ENCODE measurements around the gene ADH4.
A peak's percentile ranks its signal among the peaks of the same experiment; 100 is the strongest.
"Not testable (repeated sequence)": the region's sequence is repeated elsewhere in the genome, so short reads cannot be mapped to it uniquely, and the experiment has no call there.

Gene ADH4

GRCh38 chr4:99144070-99144469 is at the start of gene ADH4:
TSS of gene ADH4 (minus strand) at chr4:99144297. CDS start at chr4:99144222, 75 bp downstream.
- no peak for DNase-seq (ENCODE audit: low spot score)

GRCh38 chr4:99190336-99190735 is 46.2 kb upstream of the ADH4 start:
- no peak for DNase-seq (ENCODE audit: low spot score)

DNA sequence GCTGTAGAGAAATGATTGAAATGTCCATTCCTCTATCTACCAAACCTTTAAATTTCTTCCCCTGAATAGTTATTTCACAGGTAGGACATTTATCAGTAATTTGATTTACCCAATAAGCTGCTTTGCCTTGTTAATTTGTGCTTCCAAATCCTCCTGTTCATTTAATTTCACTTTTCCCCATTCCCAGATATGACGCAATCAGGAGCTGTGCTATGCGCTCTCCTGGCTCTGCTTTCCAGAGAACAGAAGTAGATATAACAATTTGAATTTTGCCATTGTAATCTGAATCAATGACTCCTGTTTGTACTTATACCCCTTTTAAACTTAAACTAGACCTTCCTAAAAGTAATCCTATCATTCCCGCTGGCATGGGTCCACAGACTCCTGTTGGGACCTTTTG is 45.8 kb upstream of the ADH4 start:
- not testable (repeated sequence) for DNase-seq (ENCODE audit: low spot score)

DNA sequence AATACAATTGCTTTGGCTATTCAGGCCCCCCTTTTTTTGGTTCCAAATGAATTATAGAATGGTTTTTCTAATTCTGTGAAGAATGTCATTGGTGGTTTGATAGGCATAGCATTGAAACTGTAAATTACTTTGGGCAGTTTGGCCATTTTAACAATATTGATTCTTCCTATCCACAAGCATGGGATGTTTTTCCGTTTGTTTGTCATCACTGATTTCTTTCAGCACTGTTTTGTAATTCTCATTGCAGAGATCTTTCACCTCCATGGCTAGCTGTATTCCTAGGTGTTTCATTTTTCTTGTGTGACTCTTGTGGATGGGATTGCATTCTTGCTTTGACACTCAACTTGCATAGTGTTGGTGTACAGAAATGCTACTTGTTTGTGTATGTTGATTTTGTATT is 41.9 kb upstream of the ADH4 start:
- DNase-seq (ENCODE audit: low spot score), result no peak

DNA sequence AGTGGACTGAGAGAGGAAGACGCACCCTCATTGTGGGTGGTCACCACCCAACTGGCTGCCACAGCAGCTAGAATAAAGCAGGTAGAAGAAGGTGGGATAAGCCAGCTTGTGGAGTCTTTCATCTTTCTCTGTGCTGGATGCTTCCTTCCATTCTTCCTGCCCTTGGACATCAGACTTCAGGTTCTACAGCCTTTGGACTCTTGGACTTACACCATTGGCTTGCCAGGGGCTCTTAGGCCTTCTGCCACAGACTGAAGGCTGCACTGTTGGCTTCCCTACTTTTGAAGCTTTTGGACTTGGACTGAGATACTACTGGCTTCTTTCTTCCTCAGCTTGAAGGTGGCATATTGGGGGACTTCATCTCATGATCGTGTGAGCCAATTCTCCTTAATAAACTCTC is 41.5 kb upstream of the ADH4 start:
- no peak for DNase-seq (ENCODE audit: low spot score)

GRCh38 chr4:99180382-99181070 is 36.4 kb upstream of the ADH4 start:
- DNase-seq (ENCODE audit: low spot score), result no peak

GRCh38 chr4:99179626-99180025 is 35.5 kb upstream of the ADH4 start:
- no peak for DNase-seq (ENCODE audit: low spot score)

- no peak for DNase-seq (ENCODE audit: low spot score)
These were observed 35.1 kb upstream of the ADH4 start for GRCh38 chr4:99179178-99179577.

GRCh38 chr4:99166544-99166943 is 22.4 kb upstream of the ADH4 start:
- no peak for DNase-seq (ENCODE audit: low spot score)

DNA sequence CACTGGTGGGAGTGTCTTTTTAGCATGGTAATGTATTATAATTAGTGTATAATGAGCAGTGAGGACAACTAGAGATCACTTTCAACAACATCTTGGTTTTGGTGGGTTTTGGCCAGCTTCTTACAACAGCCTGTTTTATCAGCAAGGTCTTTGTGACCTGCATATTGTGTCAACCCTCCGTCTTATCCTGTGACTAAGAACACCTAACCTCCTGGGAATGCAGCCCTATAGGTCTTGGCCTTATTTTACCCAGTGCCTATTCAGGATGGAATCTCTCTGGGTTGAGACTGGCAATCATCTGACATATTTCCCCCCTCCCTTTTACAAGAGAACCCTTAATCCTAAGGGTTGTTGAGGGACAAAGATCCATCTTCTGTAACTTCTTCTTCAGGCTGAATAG is 21.9 kb upstream of the ADH4 start:
- no peak for DNase-seq (ENCODE audit: low spot score)

DNA sequence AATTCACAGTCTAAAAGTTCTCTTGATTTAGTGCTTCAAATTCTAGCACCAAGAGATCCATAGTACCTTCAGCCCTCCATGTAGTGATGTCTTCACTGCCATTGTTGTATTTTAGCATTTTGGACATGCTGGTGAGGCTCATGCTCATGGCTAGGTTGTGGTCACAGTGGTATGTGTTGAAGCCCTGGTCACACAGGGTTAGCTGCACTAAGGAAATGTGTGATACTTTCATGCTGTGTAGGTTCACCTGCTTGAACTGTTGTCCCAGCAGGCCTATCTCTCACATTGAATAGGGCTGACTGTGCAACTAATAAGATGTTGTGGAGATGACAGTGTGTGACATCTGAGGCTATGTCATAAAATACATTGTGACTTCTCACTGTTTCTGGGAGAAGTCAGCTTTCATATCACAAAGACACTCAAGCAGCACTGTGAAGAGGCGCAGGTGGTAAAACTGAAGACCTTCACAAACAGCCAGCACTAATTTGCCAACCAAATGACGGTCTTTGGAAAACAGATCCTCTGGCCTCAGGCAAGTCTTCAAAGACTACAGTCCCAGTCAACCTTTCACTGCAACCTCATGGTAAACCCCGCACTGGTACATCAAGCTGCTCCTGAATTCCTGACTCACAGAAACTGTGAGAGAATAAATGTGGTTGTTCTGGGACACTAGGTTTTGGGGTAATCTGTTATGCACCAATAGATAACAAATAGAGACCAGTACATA is 17.4 kb upstream of the ADH4 start:
- DNase-seq (ENCODE audit: low spot score), result no peak

DNA sequence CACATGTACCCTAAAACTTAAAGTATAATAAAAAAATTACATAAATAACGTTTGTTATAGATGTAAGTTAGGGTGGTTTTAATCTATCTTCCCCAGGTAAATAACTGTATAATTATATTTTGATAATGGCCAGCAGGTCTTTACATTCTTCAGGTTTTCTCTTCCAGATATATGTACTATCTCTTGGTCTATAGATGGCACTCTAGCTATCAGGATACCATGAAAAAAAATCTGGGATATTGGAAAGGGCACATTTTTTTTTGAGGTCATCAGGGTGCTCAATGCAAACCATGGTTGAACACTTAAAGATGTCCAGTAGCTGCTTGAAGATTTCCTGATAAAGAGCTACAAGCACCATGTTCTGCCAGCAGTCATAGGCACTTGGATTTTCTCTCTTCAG is 15.6 kb upstream of the ADH4 start:
- peak; percentile 10 for DNase-seq (ENCODE audit: low spot score)

GRCh38 chr4:99157478-99157935 is 13.4 kb upstream of the ADH4 start:
- no peak for DNase-seq (ENCODE audit: low spot score)

GRCh38 chr4:99156992-99157391 is 12.9 kb upstream of the ADH4 start:
- DNase-seq (ENCODE audit: low spot score), result no peak

DNA sequence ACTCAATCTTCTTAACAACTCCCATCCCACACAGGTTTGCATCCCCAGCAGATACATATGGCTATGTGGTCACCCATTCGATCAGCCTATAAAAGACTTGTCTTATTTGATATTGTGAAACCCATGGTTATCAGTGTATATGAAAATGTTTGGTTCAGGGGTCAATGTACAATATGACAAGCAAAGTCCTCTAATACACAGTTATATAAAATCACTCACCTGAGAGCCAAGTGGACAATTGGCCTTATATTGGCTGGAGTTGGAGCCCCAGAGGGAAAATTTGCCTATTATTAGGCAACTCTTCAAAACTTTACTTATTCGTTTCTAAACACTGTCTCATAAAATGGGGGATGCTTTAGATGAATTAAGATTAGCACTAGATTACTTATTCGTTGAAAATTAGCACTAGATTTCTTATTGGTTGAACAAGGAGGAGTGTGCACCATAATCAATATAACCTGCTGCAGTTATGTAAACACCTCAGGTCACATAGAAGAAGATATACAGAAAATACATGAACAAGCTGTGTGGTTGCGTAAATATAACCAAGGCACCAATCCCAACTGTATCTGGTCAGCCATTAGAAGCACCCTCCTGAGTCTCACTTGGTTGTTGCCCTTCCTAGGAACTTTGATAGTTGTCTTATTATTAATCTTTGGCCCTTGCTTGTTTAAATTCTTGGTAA is 10.7 kb upstream of the ADH4 start:
- no peak for DNase-seq (ENCODE audit: low spot score)

- no peak for DNase-seq (ENCODE audit: low spot score)
These were observed 7.9 kb upstream of the ADH4 start for GRCh38 chr4:99151995-99152394.

DNA sequence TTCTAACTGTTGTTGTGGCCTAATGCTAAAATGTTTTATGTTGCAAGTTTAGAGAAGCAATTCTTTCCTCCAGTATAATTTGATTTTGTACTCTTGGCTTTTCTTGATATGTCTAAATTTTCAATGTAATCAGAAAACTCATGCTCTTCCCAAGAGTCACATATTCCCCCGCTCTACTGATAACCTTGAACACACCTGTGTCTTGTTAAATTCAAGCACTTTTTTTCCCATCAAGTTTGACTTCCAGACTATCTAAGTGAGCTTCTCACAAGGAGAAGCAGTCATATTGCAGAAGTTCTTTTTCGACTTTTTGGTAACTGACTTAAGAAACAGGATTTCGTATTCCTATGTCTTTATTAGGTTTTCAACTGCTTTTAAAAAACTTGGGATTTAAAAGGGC is 7.4 kb upstream of the ADH4 start:
- no peak for DNase-seq (ENCODE audit: low spot score)

GRCh38 chr4:99149426-99150019 is 5.4 kb upstream of the ADH4 start:
- DNase-seq (ENCODE audit: low spot score), result no peak

DNA sequence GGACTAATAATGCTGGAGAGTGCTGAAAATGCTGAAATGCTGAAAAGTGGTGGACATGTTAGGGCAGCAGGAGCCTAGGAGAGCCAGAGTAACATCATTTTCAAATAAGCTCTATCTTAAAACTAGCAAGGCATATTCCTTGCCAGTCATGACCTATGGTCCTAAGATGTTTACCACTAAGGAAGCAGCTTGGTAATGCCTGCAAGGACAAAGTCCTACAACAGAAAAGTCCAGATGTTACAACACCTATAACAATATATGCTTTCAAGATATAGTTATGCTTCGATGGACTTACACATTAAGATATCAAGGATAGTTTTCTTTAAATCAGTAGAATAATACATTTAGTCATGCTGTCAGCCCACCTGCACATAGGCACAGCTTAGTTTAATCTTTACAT is 4.5 kb upstream of the ADH4 start:
- DNase-seq (ENCODE audit: low spot score), result no peak

DNA sequence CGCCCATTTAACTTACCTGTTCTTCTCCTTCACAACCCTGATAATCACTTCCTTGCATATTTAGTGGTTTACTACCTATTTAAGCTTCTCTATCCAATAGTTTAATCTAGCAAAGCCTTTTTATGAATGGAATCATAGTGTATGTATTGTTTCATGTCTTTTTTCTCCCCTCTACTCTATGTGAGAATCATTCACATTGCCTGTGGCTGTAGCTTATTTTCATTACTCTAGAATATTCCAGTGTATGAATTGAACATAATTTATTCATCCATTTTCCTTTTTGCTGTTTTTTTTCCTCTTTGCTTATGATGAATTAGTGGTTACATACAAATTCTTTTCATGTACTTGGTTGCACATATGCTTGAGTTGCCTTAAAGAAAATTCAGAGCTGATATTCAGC is 490 bp upstream of the ADH4 start:
- no peak for DNase-seq (ENCODE audit: low spot score)

DNA sequence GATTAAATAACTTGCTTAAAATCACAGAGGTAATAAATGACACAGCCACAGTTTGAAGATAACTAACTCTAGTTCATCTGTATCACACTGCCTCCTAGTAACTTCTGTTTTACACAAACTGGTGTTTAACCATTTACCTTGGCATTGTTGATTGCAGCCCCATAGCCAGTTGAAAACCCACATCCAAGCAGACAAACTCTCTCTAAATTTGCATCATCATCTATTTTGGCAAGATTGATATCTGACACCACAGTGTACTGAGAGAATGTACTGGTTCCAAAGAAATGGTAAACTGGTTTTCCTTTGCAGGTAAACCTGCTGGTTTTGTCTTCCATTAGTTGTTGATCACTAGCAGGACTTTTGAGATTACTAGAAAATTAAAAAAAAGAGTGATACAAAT is 7.8 kb downstream of the ADH4 start:
- DNase-seq (ENCODE audit: low spot score), result no peak

DNA sequence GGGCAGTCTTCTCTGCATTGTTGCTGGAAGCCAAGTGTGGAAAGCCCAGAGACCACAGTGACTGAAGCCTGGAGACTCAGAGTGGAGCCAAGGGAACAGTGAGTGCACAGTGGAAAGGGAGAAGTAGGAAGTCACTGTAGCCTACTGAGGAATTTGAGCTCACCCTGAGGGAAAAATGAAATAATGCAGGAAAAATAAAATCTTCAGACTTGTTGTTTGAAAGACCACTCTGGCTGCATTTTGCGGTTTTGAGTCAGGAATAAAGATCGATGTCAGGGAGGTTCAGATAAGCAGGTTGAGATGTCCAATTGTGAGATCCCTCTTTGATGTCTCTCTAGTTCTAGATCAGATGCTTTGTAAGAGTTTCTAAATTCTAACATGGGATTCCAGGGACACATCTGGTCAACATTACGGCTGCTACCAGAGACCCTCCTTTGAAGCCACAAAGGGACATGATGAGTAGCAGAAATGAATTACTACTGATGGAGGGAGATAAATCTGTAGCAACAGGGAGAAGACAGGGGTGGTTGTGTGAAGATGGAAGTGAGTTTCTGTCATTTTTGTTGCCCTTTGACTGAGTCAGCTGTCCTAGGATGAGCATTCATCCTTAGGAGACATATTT is 8.4 kb downstream of the ADH4 start:
- no peak for DNase-seq (ENCODE audit: low spot score)

Data from SW480 (cell line).